HCT116 (cell line): Measurements from ENCODE around the gene KLK5. TPM values are rescaled to one million over a fixed set of nuclear protein-coding genes. Genes with fewer than 3 reads are reported as not detected.

Experiments
- ATAC-seq: fragments of 200-7000 bp; cut with Tn5 transposase; 2 replicates; pipeline ENCODE4 v1.9.1; 2020; ENCODE audit warnings: mild to moderate bottlenecking, moderate library complexity
- BruUV-seq: library from RNA; stranded (reverse); fragments of 400-500 nt; replicated peaks from 2 replicates; lab custom pipeline; 2021; lab: Mats Ljungman, UMichigan
- CTCF ChIA-PET: fragments of 300-600 bp; sonication (Branson Sonifier 250); formaldehyde crosslinking; loops from one replicate; lab custom pipeline; 2021; ENCODE audit warnings: antibody characterized with exemption; lab: Charles Lee
- POLR2A ChIA-PET: fragments of 300-600, 350-600 bp; sonication (Branson Sonifier 250); formaldehyde crosslinking; loops from one replicate; lab custom pipeline; 2021; ENCODE audit warnings: antibody characterized with exemption; lab: Charles Lee
- RAD21 ChIA-PET, 2 experiments: fragments of 300-600 bp; sonication (Branson Sonifier 250); formaldehyde crosslinking; loops; one replicate each; lab custom pipeline; 2023; ENCODE audit warnings: low total read pairs in 2 of 2; ENCODE audit not compliant: uncharacterized antibody in 2 of 2, unreplicated experiment in 2 of 2, low non-redundant PET in 1 of 2; lab: Charles Lee
- DNase-seq: peaks from one replicate; pipeline ENCODE4 v3.0.0-alpha.2; 2010; ENCODE audit warnings: low read depth, low spot score
- H2AFZ ChIP-seq: fragments of 200-600 bp; shearing (Covaris generic), sonication (generic); 2 replicates; pipeline ENCODE4 v1.6.1; 2017; ENCODE audit warnings: low read depth, mixed run types, mixed read lengths, antibody characterized with exemption, low read length; ENCODE audit not compliant: poor library complexity, severe bottlenecking
- H3K27ac ChIP-seq: 2 replicates; pipeline ENCODE4 v1.5.1; 2012; ENCODE audit warnings: low read depth, low read length
- H3K27me3 ChIP-seq: fragments of 200-600 bp; sonication (generic); 2 replicates; pipeline ENCODE4 v1.6.1; 2016; ENCODE audit warnings: mixed run types, low read length, mixed read lengths; ENCODE audit not compliant: insufficient read depth
- H3K36me3 ChIP-seq, 2 experiments: fragments of 200-500 bp in 1 of 2; fragments of 200-600 bp in 1 of 2; sonication (Bioruptor generic) in 1 of 2; sonication (generic) in 1 of 2; 2 replicates each; pipeline versions ENCODE4 v1.5.1 to v1.6.1; 2014 to 2016; ENCODE audit warnings: low read length in 2 of 2, inconsistent platforms in 1 of 2, mixed read lengths in 1 of 2, mixed run types in 1 of 2; ENCODE audit not compliant: insufficient read depth in 2 of 2, control insufficient read depth in 1 of 2
- H3K4me1 ChIP-seq, 2 experiments: fragments of 200-600 bp in 1 of 2; sonication (generic) in 1 of 2; 2 replicates each; pipeline versions ENCODE4 v1.5.1 to v1.6.1; 2012 to 2017; ENCODE audit warnings: low read length in 2 of 2, inconsistent platforms in 1 of 2, mild to moderate bottlenecking in 1 of 2, mixed read lengths in 1 of 2, mixed run types in 1 of 2, moderate library complexity in 1 of 2; ENCODE audit not compliant: insufficient read depth in 2 of 2, control insufficient read depth in 1 of 2
- H3K4me2 ChIP-seq: fragments of 200-600 bp; sonication (generic); 2 replicates; pipeline ENCODE4 v1.6.1; 2017; ENCODE audit warnings: mixed run types, low read length, mixed read lengths
- H3K4me3 ChIP-seq, 2 experiments: fragments of 200-600 bp in 1 of 2; sonication (generic) in 1 of 2; replicated peaks in 1 of 2; 2 replicates each; pipeline ENCODE4 v1.5.1; 2011 to 2016; ENCODE audit warnings: low read length in 2 of 2, control low read depth in 1 of 2, low read depth in 1 of 2, mild to moderate bottlenecking in 1 of 2, mixed read lengths in 1 of 2, mixed run types in 1 of 2
- H3K79me2 ChIP-seq: fragments of 200-600 bp; sonication (generic); 2 replicates; pipeline ENCODE4 v1.6.1; 2017; ENCODE audit warnings: mild to moderate bottlenecking, mixed run types, low read length, moderate library complexity, mixed read lengths; ENCODE audit not compliant: insufficient read depth
- H3K9ac ChIP-seq: fragments of 200-600 bp; sonication (generic); 2 replicates; pipeline ENCODE4 v1.6.1; 2016; ENCODE audit warnings: low read length, mixed read lengths
- H3K9me2 ChIP-seq: fragments of 200-600 bp; sonication (generic), shearing (Covaris generic); 2 replicates; pipeline ENCODE4 v1.6.1; 2017; ENCODE audit warnings: mixed run types, mild to moderate bottlenecking, moderate library complexity; ENCODE audit not compliant: insufficient read depth
- H3K9me3 ChIP-seq, 2 experiments: fragments of 200-500 bp in 1 of 2; fragments of 200-600 bp in 1 of 2; sonication (Bioruptor generic) in 1 of 2; sonication (generic) in 1 of 2; 2 replicates each; pipeline ENCODE4 v1.6.1; 2014 to 2017; ENCODE audit warnings: low read length in 2 of 2, mixed read lengths in 2 of 2, inconsistent platforms in 1 of 2, low read depth in 1 of 2, mild to moderate bottlenecking in 1 of 2, mixed run types in 1 of 2, moderate library complexity in 1 of 2; ENCODE audit not compliant: control insufficient read depth in 1 of 2, insufficient read depth in 1 of 2
- H4K20me1 ChIP-seq: fragments of 200-600 bp; sonication (generic), shearing (Covaris generic); 2 replicates; pipeline ENCODE4 v1.6.1; 2017; ENCODE audit warnings: mixed run types, mild to moderate bottlenecking, moderate library complexity; ENCODE audit not compliant: insufficient read depth
- ATF3 ChIP-seq: IDR thresholded peaks from 2 replicates; pipeline ENCODE4 v1.6.1; 2012
- CBX3 ChIP-seq: IDR thresholded peaks from 2 replicates; pipeline ENCODE4 v1.6.1; 2012; ENCODE audit warnings: low read depth
- CTCF ChIP-seq, 3 experiments: fragments of 200-600 bp in 1 of 3; sonication (generic) in 1 of 3; IDR thresholded peaks in 2 of 3; conservative IDR thresholded peaks in 1 of 3; 2 replicates each; pipeline ENCODE4 v1.5.1; 2012 to 2017; ENCODE audit warnings: low read depth in 2 of 3, low read length in 2 of 3, antibody characterized with exemption in 1 of 3, borderline replicate concordance in 1 of 3, control low read depth in 1 of 3, mild to moderate bottlenecking in 1 of 3, mixed read lengths in 1 of 3, mixed run types in 1 of 3, moderate library complexity in 1 of 3; ENCODE audit not compliant: insufficient read depth in 1 of 3
- ELF1 ChIP-seq: IDR thresholded peaks from 2 replicates; pipeline ENCODE4 v1.6.1; 2012; ENCODE audit warnings: low read depth, borderline replicate concordance
- EZH2 ChIP-seq: fragments of 200-600 bp; sonication (generic); IDR thresholded peaks from 2 replicates; pipeline ENCODE4 v1.6.1; 2017; ENCODE audit warnings: antibody characterized with exemption, mixed run types
- EZH2phosphoT487 ChIP-seq: fragments of 200-600 bp; IDR thresholded peaks from 2 replicates; pipeline ENCODE4 v1.6.1; 2018; ENCODE audit warnings: antibody characterized with exemption, borderline replicate concordance
- FOSL1 ChIP-seq: IDR thresholded peaks from 2 replicates; pipeline ENCODE4 v1.6.1; 2012; ENCODE audit warnings: low read depth
- JUND ChIP-seq: IDR thresholded peaks from 2 replicates; pipeline ENCODE4 v1.6.1; 2012
- RAD21 ChIP-seq: IDR thresholded peaks from 2 replicates; pipeline ENCODE4 v1.6.1; 2012; ENCODE audit warnings: low read depth, mild to moderate bottlenecking
- REST ChIP-seq: IDR thresholded peaks from 2 replicates; pipeline ENCODE4 v1.6.1; 2012; ENCODE audit warnings: low read depth
- SIN3A ChIP-seq: IDR thresholded peaks from 2 replicates; pipeline ENCODE4 v1.6.1; 2012; ENCODE audit warnings: low read depth
- SRF ChIP-seq: IDR thresholded peaks from 2 replicates; pipeline ENCODE4 v1.6.1; 2012; ENCODE audit warnings: low read depth
- TCF7L2 ChIP-seq: IDR thresholded peaks from 2 replicates; pipeline ENCODE4 v1.7.0; 2011; ENCODE audit warnings: borderline replicate concordance, inconsistent platforms; ENCODE audit not compliant: insufficient read depth, insufficient read length; ENCODE audit errors: extremely low read depth
- YY1 ChIP-seq: IDR thresholded peaks from 2 replicates; pipeline ENCODE4 v1.6.1; 2011; ENCODE audit warnings: low read length, low read depth, moderate library complexity, mild to moderate bottlenecking; ENCODE audit not compliant: insufficient replicate concordance; ENCODE audit errors: extremely low read depth
- ZBTB33 ChIP-seq: IDR thresholded peaks from 2 replicates; pipeline ENCODE4 v1.6.1; 2011; ENCODE audit warnings: mild to moderate bottlenecking, low read length, moderate library complexity; ENCODE audit not compliant: insufficient replicate concordance; ENCODE audit errors: extremely low read depth
- ZNF274 ChIP-seq: fragments of 200-500 bp; sonication (Bioruptor generic); IDR thresholded peaks from 2 replicates; pipeline ENCODE4 v1.6.1; 2014; ENCODE audit warnings: mild to moderate bottlenecking, low read depth, low read length, inconsistent platforms
- intact Hi-C: fragments of 100-400 bp; cut with micrococcal nuclease; formaldehyde crosslinking; loops from 2 replicates; pipeline ENCODE4 v1.10.0; 2022
- total RNA-seq: library from RNA; stranded (reverse); gene quantifications from one replicate; pipeline ENCODE4 v1.2.1, GENCODE V29; 2021; ENCODE audit not compliant: unreplicated experiment

Gene KLK5
- total RNA-seq, 1 experiment from 2014 or later, result 1.2 TPM

- CTCF ChIA-PET, result no interaction called here
- Histone ChIP-seq H3K4me2 (no peak overlapping the region), H3K27me3 (no peaks in the 10 kb centered on the region), H3K36me3 (no peaks in the 10 kb centered on the region), H3K9ac (no peak overlapping the region), H2AFZ (no peak overlapping the region), H3K4me3 (no peak overlapping the region), H3K9me2 (no peaks in the 10 kb centered on the region), H4K20me1 (no peaks in the 10 kb centered on the region), H3K9me3 (no peaks in the 10 kb centered on the region), H3K79me2 (no peaks in the 10 kb centered on the region), H3K27ac (no peak overlapping the region), H3K4me1 (peaks cover 0 to 5% of the 10 kb centered on the region in 2 experiments; a peak in 2 of 4 replicates)
- POLR2A ChIA-PET, result no interaction called here
- DNase-seq (no peak), ATAC-seq (no peak)
- RAD21 ChIA-PET, result no interaction called here
- BruUV-seq, result no TSS peak
- intact Hi-C loops, result no loop called here
- no peak for TF ChIP-seq SRF
- no peak for TF ChIP-seq REST
- TF ChIP-seq CTCF (IDR thresholded peaks at IDR 0.05 in 2 of 3, conservative IDR thresholded peaks at IDR 0.05 in 1 of 3; ENCODE audit: borderline replicate concordance in 1 of 3, insufficient read depth in 1 of 3, low read depth in 2 of 3, low read length in 2 of 3), result no peak
- no peak for TF ChIP-seq SIN3A
- TF ChIP-seq RAD21, result no peak
- no peak for TF ChIP-seq EZH2
- TF ChIP-seq ATF3, result no peak
- no peak for TF ChIP-seq ELF1
- TF ChIP-seq FOSL1, result no peak
- no peak for TF ChIP-seq ZNF274
- TF ChIP-seq JUND, result no peak
- TF ChIP-seq TCF7L2, result no peak
- TF ChIP-seq CBX3, result no peak
- TF ChIP-seq YY1, result no peak
- no peak for TF ChIP-seq EZH2phosphoT487
- TF ChIP-seq ZBTB33, result no peak
Observed at GRCh38 chr19:50902640-50903039, 50.2 kb downstream of the KLK5 start.
